ENCODE measurements around the gene ELMOD1. TPM values are rescaled to one million over a fixed set of nuclear protein-coding genes. Genes with fewer than 3 reads are reported as not detected.

Gene ELMOD1
- total RNA-seq, 1 experiment from 2014 or later = 0.03 TPM

- no peaks in the 10 kb centered on the region for H3K9me3 ChIP-seq (replicated peaks)
- DNase-seq (ENCODE audit: low read depth in 1 of 2, low spot score in 2 of 2) = no peak
- no peak overlapping the region for H3K27ac ChIP-seq
- no peaks in the 10 kb centered on the region; the same call in 1 of the 2 replicates for H3K4me1 ChIP-seq (replicated peaks)
- H3K27me3 ChIP-seq (replicated peaks) = peaks cover 4% of the 10 kb centered on the region; the same call in 1 of the 2 replicates
- H3K36me3 ChIP-seq = no peaks in the 10 kb centered on the region
- H3K4me3 ChIP-seq = no peak overlapping the region
Observed at GRCh38 chr11:107594736-107595135, 3.8 kb downstream of the ELMOD1 start.

DNA sequence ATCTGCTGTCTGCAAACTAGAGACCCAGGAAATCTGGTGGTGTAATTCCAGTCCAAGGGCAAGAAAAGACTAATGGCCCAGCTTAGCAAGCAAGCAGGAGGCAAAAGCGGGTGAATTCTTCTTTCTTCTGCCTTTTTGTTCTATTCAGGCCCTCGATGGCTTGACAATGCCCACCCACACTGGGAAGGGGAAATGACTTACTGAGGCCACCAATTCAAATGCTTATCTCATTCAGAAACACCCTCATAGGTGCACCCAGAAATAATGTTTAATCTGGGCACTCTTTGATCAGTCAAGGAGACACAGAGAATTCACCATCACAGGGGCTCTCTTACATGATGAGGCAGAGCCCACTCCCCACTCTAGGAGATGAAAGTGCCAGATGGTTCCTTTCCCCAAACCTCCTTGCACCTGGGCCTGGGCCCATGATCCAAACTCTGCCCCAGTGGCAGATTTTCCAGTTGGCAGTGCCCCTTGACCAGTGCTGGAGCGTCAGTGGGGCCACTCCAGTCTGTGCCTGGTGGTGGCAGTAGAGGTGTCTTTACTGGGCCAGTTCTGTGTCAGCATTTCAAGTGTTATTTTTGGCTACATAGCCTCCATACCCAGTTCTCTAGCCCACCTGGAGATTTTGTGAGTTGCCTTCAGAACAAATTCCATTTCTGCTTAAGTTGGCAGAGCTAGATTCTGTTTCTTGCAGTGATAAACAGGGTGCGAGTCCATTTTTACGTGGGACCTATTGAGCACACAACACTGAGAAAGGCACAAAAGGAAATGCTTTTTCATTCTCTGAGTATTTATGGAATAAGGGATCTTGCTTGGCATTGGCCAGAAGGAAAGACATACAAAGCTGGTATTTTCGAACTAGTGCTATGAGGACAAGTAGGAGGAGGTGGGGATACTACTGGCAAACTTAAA lies 7.5 kb downstream of the ELMOD1 start:
- no peaks in the 10 kb centered on the region for H3K36me3 ChIP-seq
- no peaks in the 10 kb centered on the region for H3K27me3 ChIP-seq (replicated peaks)
- H3K4me1 ChIP-seq (replicated peaks) = no peaks in the 10 kb centered on the region
- DNase-seq (ENCODE audit: low read depth in 1 of 2, low spot score in 2 of 2) = no peak
- H3K4me3 ChIP-seq = no peak overlapping the region
- H3K9me3 ChIP-seq (replicated peaks) = no peaks in the 10 kb centered on the region
- H3K27ac ChIP-seq = no peak overlapping the region

DNA sequence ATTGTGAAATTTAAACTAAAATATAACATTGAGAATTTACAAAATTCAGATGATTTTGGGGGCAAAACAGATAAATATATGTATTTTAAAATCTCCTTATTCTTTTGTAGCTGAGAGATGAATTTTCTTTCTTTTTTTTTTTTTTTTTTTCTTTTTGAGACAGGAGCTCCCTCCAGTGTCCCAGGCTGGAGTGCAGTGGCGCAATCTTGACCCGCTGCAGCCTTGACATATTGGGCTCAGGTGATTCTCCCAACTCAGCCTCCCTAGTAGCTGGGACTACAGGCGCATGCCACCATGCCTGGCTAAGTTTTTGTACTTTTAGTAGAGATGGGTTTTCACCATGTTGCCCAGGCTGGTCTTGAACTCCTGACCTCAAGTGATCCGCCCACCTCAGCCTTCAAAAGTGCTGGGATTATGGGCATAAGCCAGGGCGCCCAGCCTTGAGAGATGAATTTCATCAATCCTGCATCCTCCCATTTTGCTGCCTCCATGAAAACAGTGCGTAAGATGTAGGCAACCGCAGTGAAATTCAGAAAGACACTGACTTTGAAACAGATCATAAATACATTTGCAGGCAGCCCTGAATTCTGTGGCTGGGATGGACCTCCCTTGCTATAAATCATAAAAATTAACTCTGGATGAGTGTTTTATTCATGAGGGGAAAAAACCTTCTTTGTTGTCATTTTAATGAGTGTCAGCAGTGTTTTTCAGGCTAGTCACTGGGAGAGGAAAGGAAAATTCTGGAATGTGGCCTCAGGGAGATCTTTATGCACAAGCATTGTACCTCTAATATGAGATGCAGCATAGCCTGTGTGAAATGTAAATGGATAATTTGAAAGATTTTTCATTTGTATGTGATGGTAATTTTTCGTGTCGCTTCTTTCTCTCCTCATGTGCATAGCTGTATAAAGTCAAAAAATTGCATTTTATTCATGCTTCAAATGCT lies 14.4 kb downstream of the ELMOD1 start:
- no peaks in the 10 kb centered on the region for H3K27me3 ChIP-seq (replicated peaks)
- H3K9me3 ChIP-seq (replicated peaks) = no peaks in the 10 kb centered on the region
- H3K27ac ChIP-seq = no peak overlapping the region
- no peak for DNase-seq (ENCODE audit: low read depth in 1 of 2, low spot score in 2 of 2)
- H3K4me1 ChIP-seq (replicated peaks) = no peaks in the 10 kb centered on the region
- no peaks in the 10 kb centered on the region for H3K36me3 ChIP-seq
- no peak overlapping the region for H3K4me3 ChIP-seq

DNA sequence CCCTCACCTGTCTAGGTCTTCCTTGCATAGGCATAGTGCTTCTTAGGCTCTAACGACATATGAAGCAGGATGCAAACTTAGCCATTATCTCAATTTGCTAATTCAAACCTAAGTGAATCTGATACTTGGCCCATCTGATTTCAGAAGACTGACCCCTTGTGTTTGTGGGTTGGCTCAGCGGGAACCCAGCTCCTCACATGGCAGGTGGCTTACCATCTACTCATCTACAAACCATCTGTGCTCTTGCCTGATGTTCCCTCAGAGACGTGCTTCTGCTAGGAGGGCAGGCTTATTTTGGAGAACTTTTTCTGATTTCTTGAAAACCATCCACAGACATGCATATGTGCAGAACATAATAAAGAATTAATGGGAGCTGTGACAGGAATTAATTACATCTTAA lies 15.2 kb downstream of the ELMOD1 start:
- no peaks in the 10 kb centered on the region for H3K9me3 ChIP-seq (replicated peaks)
- DNase-seq (ENCODE audit: low read depth in 1 of 2, low spot score in 2 of 2) = no peak

DNA sequence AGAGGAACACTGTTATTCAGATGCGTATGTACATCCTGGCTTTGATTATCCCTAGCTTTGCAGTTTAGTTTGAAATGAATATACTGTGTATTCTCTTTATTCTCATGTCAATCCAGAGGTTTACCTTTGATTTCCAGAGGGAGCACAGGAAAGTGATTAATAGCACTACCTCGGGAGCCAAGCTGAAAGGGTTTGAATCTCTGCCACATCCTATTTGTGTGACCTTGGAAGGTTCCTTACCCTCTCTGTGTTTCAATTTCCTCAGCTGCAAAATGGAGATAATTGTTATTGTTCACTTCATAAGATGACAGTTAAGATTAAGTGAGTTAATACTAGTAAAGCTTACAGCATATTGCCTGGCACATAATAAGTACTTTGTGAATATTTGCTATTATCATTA lies 17.9 kb downstream of the ELMOD1 start:
- DNase-seq (ENCODE audit: low read depth in 1 of 2, low spot score in 2 of 2) = no peak
- Histone ChIP-seq H3K27ac (no peak overlapping the region), H3K4me1 (replicated peaks) (no peaks in the 10 kb centered on the region), H3K36me3 (no peaks in the 10 kb centered on the region), H3K9me3 (replicated peaks) (no peaks in the 10 kb centered on the region), H3K4me3 (no peak overlapping the region), H3K27me3 (replicated peaks) (no peaks in the 10 kb centered on the region)

More for the DNA sequence above, 15.2 kb downstream of the ELMOD1 start:
- Histone ChIP-seq H3K27ac (no peak overlapping the region), H3K4me1 (replicated peaks) (no peaks in the 10 kb centered on the region), H3K4me3 (no peak overlapping the region), H3K36me3 (no peaks in the 10 kb centered on the region), H3K27me3 (replicated peaks) (no peaks in the 10 kb centered on the region)

- no peak overlapping the region for H3K4me3 ChIP-seq
- H3K27me3 ChIP-seq (replicated peaks) = no peaks in the 10 kb centered on the region
- no peak overlapping the region for H3K27ac ChIP-seq
- no peaks in the 10 kb centered on the region for H3K36me3 ChIP-seq
- H3K9me3 ChIP-seq (replicated peaks) = no peaks in the 10 kb centered on the region
- DNase-seq (ENCODE audit: low read depth in 1 of 2, low spot score in 2 of 2) = no peak
- H3K4me1 ChIP-seq (replicated peaks) = no peaks in the 10 kb centered on the region
Observed at GRCh38 chr11:107609400-107610218, 18.7 kb downstream of the ELMOD1 start.

GRCh38 chr11:107612445-107612844 lies 21.5 kb downstream of the ELMOD1 start:
- no peaks in the 10 kb centered on the region for H3K9me3 ChIP-seq (replicated peaks)
- H3K27ac ChIP-seq = no peak overlapping the region
- H3K4me3 ChIP-seq = no peak overlapping the region
- DNase-seq (ENCODE audit: low read depth in 1 of 2, low spot score in 2 of 2) = no peak
- H3K4me1 ChIP-seq (replicated peaks) = no peaks in the 10 kb centered on the region
- H3K27me3 ChIP-seq (replicated peaks) = no peaks in the 10 kb centered on the region
- H3K36me3 ChIP-seq = no peaks in the 10 kb centered on the region

DNA sequence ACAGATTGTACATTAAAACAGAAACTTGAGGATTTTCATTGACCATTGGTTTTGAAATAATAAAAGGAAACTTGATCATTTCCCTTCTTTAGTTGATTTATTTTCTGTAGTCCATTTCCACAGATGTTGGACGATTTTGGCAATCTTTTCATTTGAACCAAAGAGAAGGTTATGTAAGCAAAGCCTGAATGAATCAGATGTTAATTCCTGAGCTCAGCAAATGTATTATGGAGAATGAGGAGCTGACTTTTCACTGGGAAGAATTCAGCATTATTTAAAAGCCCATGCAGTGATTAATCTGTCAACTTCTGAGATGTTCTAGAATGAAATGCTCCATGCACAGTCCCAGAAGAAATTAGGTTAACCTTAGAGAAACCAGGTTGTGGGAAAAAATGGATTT lies 29.0 kb downstream of the ELMOD1 start:
- H3K36me3 ChIP-seq = no peaks in the 10 kb centered on the region
- no peaks in the 10 kb centered on the region for H3K4me1 ChIP-seq (replicated peaks)
- H3K4me3 ChIP-seq = no peak overlapping the region
- H3K27me3 ChIP-seq (replicated peaks) = no peaks in the 10 kb centered on the region
- H3K27ac ChIP-seq = no peak overlapping the region
- H3K9me3 ChIP-seq (replicated peaks) = no peaks in the 10 kb centered on the region
- DNase-seq (ENCODE audit: low read depth in 1 of 2, low spot score in 2 of 2) = no peak

DNA sequence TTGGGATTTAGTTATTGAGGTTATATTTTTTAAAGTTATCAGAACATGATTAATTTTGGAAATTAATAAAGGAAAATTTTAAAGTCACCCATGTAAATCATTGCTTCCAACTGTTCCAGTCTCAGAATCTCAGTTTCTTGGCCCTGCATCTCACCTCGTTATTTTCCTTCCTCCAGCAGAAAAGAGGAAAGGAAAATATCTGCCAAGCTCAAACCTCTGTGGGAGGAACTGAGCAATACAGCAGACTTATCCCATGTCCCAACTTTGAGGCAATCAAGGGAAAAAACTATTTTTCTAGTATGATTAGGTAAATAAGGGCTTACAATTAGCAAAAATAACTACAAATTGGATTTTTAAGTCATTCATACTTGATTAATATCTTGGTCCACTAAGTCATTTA lies 30.1 kb downstream of the ELMOD1 start:
- Histone ChIP-seq H3K27me3 (replicated peaks) (no peaks in the 10 kb centered on the region), H3K9me3 (replicated peaks) (no peaks in the 10 kb centered on the region), H3K27ac (no peak overlapping the region), H3K4me3 (no peak overlapping the region), H3K36me3 (no peaks in the 10 kb centered on the region), H3K4me1 (replicated peaks) (no peaks in the 10 kb centered on the region)
- DNase-seq (ENCODE audit: low read depth in 1 of 2, low spot score in 2 of 2) = no peak

DNA sequence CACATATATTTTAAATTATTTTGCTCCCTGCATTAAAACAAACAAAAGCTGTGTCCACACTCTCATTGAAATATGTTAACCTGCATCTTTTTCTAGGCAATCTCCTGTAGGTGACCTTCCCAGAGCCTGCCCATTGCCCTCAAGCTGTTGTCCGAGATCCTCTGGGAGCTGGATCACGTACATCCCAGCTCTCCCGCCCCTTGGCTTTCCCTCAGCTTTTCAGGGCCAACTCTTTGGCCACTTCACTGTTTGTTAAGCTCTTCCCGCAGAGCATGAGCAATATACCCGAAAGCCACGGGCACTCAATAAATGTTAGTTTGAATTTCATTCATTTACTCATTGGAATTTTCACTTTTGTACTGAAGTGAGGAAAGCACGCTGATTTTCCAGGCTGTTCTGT lies 32.2 kb downstream of the ELMOD1 start:
- H3K27ac ChIP-seq = no peak overlapping the region
- no peak for DNase-seq (ENCODE audit: low read depth in 1 of 2, low spot score in 2 of 2)
- H3K4me3 ChIP-seq = no peak overlapping the region
- no peaks in the 10 kb centered on the region for H3K4me1 ChIP-seq (replicated peaks)
- no peaks in the 10 kb centered on the region for H3K36me3 ChIP-seq
- H3K27me3 ChIP-seq (replicated peaks) = no peaks in the 10 kb centered on the region
- H3K9me3 ChIP-seq (replicated peaks) = no peaks in the 10 kb centered on the region

GRCh38 chr11:107624983-107625684 lies 34.2 kb downstream of the ELMOD1 start:
- Histone ChIP-seq H3K4me3 (no peak overlapping the region), H3K36me3 (no peaks in the 10 kb centered on the region), H3K27me3 (replicated peaks) (no peaks in the 10 kb centered on the region), H3K27ac (no peak overlapping the region), H3K9me3 (replicated peaks) (no peaks in the 10 kb centered on the region), H3K4me1 (replicated peaks) (no peaks in the 10 kb centered on the region)
- no peak for DNase-seq (ENCODE audit: low read depth in 1 of 2, low spot score in 2 of 2)

DNA sequence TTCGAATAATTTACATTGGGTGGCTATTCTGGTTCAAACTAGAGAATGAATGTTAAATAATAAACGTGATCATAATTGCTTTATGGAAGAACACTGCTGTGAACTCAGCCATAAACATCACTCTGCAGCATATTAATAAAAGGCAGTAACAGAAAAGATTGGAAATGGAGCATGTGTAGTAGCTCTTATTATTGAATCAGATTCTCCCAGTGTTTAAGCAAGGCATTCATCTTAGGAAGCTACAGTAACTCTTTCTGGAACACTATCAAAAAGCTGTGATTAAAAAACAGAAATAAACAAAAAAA lies 34.7 kb downstream of the ELMOD1 start:
- Histone ChIP-seq H3K9me3 (replicated peaks) (no peaks in the 10 kb centered on the region), H3K36me3 (no peaks in the 10 kb centered on the region), H3K27ac (no peak overlapping the region), H3K4me1 (replicated peaks) (no peaks in the 10 kb centered on the region), H3K27me3 (replicated peaks) (no peaks in the 10 kb centered on the region), H3K4me3 (no peak overlapping the region)
- DNase-seq (ENCODE audit: low read depth in 1 of 2, low spot score in 2 of 2) = no peak

- Histone ChIP-seq H3K4me1 (replicated peaks) (no peaks in the 10 kb centered on the region), H3K9me3 (replicated peaks) (no peaks in the 10 kb centered on the region), H3K36me3 (no peaks in the 10 kb centered on the region), H3K27ac (no peak overlapping the region), H3K27me3 (replicated peaks) (no peaks in the 10 kb centered on the region), H3K4me3 (no peak overlapping the region)
- DNase-seq (ENCODE audit: low read depth in 1 of 2, low spot score in 2 of 2) = no peak
Observed at GRCh38 chr11:107631043-107631442, 40.1 kb downstream of the ELMOD1 start.

Measured in SJSA1 (cell line).